Endothelial cell (in vitro differentiated cells): ENCODE results near the gene KIF23. TPM values are rescaled to one million over a fixed set of nuclear protein-coding genes. Genes with fewer than 3 reads are reported as not detected.

Source experiments
- DNase-seq: peaks from one replicate; pipeline ENCODE4 v3.0.0; 2021; ENCODE audit warnings: low spot score
- H3K27ac Mint-ChIP-seq: one replicate; pipeline ENCODE4 v1.8.0; 2021; ENCODE audit warnings: mixed read lengths, inconsistent platforms; ENCODE audit not compliant: unreplicated experiment
- H3K27me3 Mint-ChIP-seq: one replicate; pipeline ENCODE4 v1.8.0; 2021; ENCODE audit warnings: mild to moderate bottlenecking, moderate library complexity, mixed read lengths, inconsistent platforms; ENCODE audit not compliant: unreplicated experiment
- H3K36me3 Mint-ChIP-seq: one replicate; pipeline ENCODE4 v1.8.0; 2021; ENCODE audit warnings: mild to moderate bottlenecking, low read depth, mixed read lengths, inconsistent platforms; ENCODE audit not compliant: unreplicated experiment
- H3K4me1 Mint-ChIP-seq: one replicate; pipeline ENCODE4 v1.8.0; 2021; ENCODE audit warnings: mild to moderate bottlenecking, mixed read lengths, inconsistent platforms; ENCODE audit not compliant: unreplicated experiment
- H3K4me3 Mint-ChIP-seq: one replicate; pipeline ENCODE4 v1.8.0; 2021; ENCODE audit warnings: mild to moderate bottlenecking, mixed read lengths, inconsistent platforms; ENCODE audit not compliant: unreplicated experiment
- H3K9me3 Mint-ChIP-seq: one replicate; pipeline ENCODE4 v1.8.0; 2021; ENCODE audit warnings: mixed read lengths, inconsistent platforms; ENCODE audit not compliant: unreplicated experiment
- long read RNA-seq: library from polyadenylated mRNA; unstranded; transcript quantifications from one replicate; pipeline ENCODE4 v2.0.0, GENCODE V29; 2020; ENCODE audit not compliant: unreplicated experiment
- total RNA-seq: library from RNA; stranded (reverse); fragmentation: NEBNext Ultra II Directional; extraction: Animal tissue kit (Norgen Biotek cat#: 25700); gene quantifications from one replicate; pipeline ENCODE4 v1.2.1, GENCODE V29; 2021; ENCODE audit not compliant: unreplicated experiment
- TF ChIP-seq, protein P1 (sequence below): fragments of 200-600 bp; sonication (generic); IDR thresholded peaks from one replicate; pipeline ENCODE4 v1.5.0; 2021; ENCODE audit warnings: antibody characterized with exemption; ENCODE audit not compliant: unreplicated experiment

Gene KIF23
- total RNA-seq, result 9.5 TPM
- long read RNA-seq, partial matches to known transcripts, result 4 of 5 reads
- long read RNA-seq, other reads (novel, unspliced or antisense), result 1 of 5 reads

- TF ChIP-seq, protein P1, sequence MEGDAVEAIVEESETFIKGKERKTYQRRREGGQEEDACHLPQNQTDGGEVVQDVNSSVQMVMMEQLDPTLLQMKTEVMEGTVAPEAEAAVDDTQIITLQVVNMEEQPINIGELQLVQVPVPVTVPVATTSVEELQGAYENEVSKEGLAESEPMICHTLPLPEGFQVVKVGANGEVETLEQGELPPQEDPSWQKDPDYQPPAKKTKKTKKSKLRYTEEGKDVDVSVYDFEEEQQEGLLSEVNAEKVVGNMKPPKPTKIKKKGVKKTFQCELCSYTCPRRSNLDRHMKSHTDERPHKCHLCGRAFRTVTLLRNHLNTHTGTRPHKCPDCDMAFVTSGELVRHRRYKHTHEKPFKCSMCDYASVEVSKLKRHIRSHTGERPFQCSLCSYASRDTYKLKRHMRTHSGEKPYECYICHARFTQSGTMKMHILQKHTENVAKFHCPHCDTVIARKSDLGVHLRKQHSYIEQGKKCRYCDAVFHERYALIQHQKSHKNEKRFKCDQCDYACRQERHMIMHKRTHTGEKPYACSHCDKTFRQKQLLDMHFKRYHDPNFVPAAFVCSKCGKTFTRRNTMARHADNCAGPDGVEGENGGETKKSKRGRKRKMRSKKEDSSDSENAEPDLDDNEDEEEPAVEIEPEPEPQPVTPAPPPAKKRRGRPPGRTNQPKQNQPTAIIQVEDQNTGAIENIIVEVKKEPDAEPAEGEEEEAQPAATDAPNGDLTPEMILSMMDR, result no peak
- Mint-ChIP-seq H3K9me3 (no peaks in the 10 kb centered on the region), H3K36me3 (peaks cover 4% of the 10 kb centered on the region), H3K4me3 (peak within 1 kb of the TSS; percentile 90), H3K4me1 (peaks cover 2% of the 10 kb centered on the region), H3K27me3 (no peaks in the 10 kb centered on the region), H3K27ac (no peak within 1 kb of the TSS)
- peak; percentile 80 for DNase-seq
These were observed at the start of gene KIF23 for GRCh38 chr15:69413822-69414700. TSS of gene KIF23 (plus strand) at chr15:69414349. CDS start at chr15:69414466, 117 bp downstream.

DNA sequence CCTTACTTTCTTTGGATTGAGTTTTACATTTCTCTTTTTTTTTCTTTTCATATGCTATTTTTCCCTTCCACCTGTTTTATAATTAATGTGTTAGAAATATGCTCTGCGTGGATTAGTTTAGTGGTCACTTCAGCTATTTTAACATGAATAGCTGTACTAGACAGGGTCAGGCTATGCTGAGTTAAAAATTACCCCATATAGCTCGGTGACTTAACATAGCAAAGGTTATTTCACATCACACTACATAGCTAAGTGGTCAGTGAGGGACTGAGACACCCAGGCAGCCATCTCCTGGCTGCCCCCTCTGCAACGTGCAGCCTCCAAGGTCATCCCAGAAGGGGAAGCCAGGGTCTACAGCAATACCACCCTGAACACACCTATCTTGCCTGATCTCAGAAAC is 46.9 kb upstream of the KIF23 start:
- Mint-ChIP-seq H3K36me3 (no peaks in the 10 kb centered on the region), H3K9me3 (no peaks in the 10 kb centered on the region)

DNA sequence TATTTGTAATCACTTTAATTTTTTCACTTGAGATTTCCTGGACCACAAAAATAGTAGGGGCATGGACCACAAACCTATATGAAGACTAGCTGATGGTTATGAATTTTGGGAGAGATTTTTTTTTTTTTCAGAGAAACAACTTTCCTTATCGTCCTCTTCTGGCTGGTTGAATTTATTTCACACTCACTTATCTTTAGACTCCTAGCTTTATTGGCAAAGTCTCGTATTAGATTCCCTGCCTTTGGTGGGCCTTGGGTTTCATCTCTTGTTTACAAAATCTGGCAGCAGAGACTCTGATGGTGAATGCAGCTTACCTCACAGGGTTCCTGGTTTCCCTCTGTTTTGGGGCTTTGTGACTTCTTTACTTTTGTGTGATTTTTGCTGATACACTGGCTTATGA is 44.5 kb upstream of the KIF23 start:
- Mint-ChIP-seq H3K27ac (no peak overlapping the region), H3K4me1 (no peaks in the 10 kb centered on the region)

More for the DNA sequence above, 46.9 kb upstream of the KIF23 start:
- no peaks in the 10 kb centered on the region for H3K27me3 Mint-ChIP-seq
- H3K27ac Mint-ChIP-seq, result no peak overlapping the region
- DNase-seq, result no peak
- H3K4me3 Mint-ChIP-seq, result no peak overlapping the region
- TF ChIP-seq, protein P1, result no peak
- H3K4me1 Mint-ChIP-seq, result no peaks in the 10 kb centered on the region

GRCh38 chr15:69373406-69373805 is 40.7 kb upstream of the KIF23 start:
- Mint-ChIP-seq H3K4me3 (no peak overlapping the region), H3K9me3 (no peaks in the 10 kb centered on the region), H3K4me1 (peaks cover 3% of the 10 kb centered on the region), H3K36me3 (no peaks in the 10 kb centered on the region), H3K27ac (no peak overlapping the region), H3K27me3 (no peaks in the 10 kb centered on the region)
- TF ChIP-seq, protein P1, result no peak
- no peak for DNase-seq

More for the DNA sequence above, 44.5 kb upstream of the KIF23 start:
- Mint-ChIP-seq H3K9me3 (no peaks in the 10 kb centered on the region), H3K4me3 (no peak overlapping the region), H3K27me3 (no peaks in the 10 kb centered on the region), H3K36me3 (no peaks in the 10 kb centered on the region)
- no peak for DNase-seq
- TF ChIP-seq, protein P1, result no peak
